Breast epithelium (tissue), 3 donors: ENCODE measurements around the gene RAB33A.

Experiments
- CTCF ChIP-seq, 3 donors: fragments of 450-650 bp; IDR thresholded peaks; one replicate each; pipeline ENCODE4 v1.5.1; 2016 to 2017; ENCODE audit warnings: antibody characterized with exemption in 3 of 3, mild to moderate bottlenecking in 3 of 3, moderate library complexity in 3 of 3
- POLR2A ChIP-seq: fragments of 450-650 bp; IDR thresholded peaks from one replicate; pipeline ENCODE4 v1.6.1; 2016; ENCODE audit warnings: antibody characterized with exemption, mild to moderate bottlenecking, moderate library complexity

GRCh38 chrX:130197464-130197863 is 25.7 kb downstream of the RAB33A start:
- TF ChIP-seq CTCF (IDR thresholded peaks at IDR 0.05) (no peak), POLR2A (no peak)
